HG03354 (cell line): ENCODE measurements around the gene TSC2.

Source experiments
- ATAC-seq: cut with Tn5 transposase; IDR thresholded peaks from one replicate; pipeline ENCODE4 v1.9.1; 2021; ENCODE audit warnings: mild to moderate bottlenecking; ENCODE audit not compliant: unreplicated experiment, poor library complexity, severe bottlenecking

Gene TSC2

GRCh38 chr16:2040787-2041522 lies 6.8 kb upstream of the TSC2 start:
- ATAC-seq, result no peak

GRCh38 chr16:2042171-2042985 lies 5.4 kb upstream of the TSC2 start:
- no peak for ATAC-seq

- ATAC-seq, result no peak
Observed at GRCh38 chr16:2042986-2043666, 4.7 kb upstream of the TSC2 start.

- ATAC-seq, result no peak
Observed at GRCh38 chr16:2043667-2044451, 3.9 kb upstream of the TSC2 start.

- ATAC-seq, result no peak
Observed at GRCh38 chr16:2044541-2044940, 3.2 kb upstream of the TSC2 start.

GRCh38 chr16:2045965-2046892 lies 1.6 kb upstream of the TSC2 start:
- ATAC-seq, result no peak

- peak; percentile 3 for ATAC-seq
Observed at GRCh38 chr16:2046893-2047329, 874 bp upstream of the TSC2 start.

- peak; percentile 3 for ATAC-seq
Observed at GRCh38 chr16:2048116-2048543, 345 bp downstream of the TSC2 start.

GRCh38 chr16:2053211-2053610 lies 5.4 kb downstream of the TSC2 start:
- ATAC-seq, result no peak

GRCh38 chr16:2053897-2054296 lies 6.1 kb downstream of the TSC2 start:
- ATAC-seq, result no peak

- no peak for ATAC-seq
Observed at GRCh38 chr16:2054543-2055245, 6.9 kb downstream of the TSC2 start.

GRCh38 chr16:2056077-2056476 lies 8.3 kb downstream of the TSC2 start:
- no peak for ATAC-seq

GRCh38 chr16:2056681-2057407 lies 9.1 kb downstream of the TSC2 start:
- ATAC-seq, result no peak

GRCh38 chr16:2057438-2057837 lies 9.7 kb downstream of the TSC2 start:
- ATAC-seq, result no peak

- ATAC-seq, result no peak
Observed at GRCh38 chr16:2058420-2058819, 10.6 kb downstream of the TSC2 start.

GRCh38 chr16:2058872-2059271 lies 11.1 kb downstream of the TSC2 start:
- ATAC-seq, result no peak

- ATAC-seq, result no peak
Observed at GRCh38 chr16:2060346-2060745, 12.6 kb downstream of the TSC2 start.

- no peak for ATAC-seq
Observed at GRCh38 chr16:2061023-2061422, 13.2 kb downstream of the TSC2 start.
